NCI-H460 (cell line): ENCODE results near the gene TMEM33. TPM values are rescaled to one million over a fixed set of nuclear protein-coding genes. Genes with fewer than 3 reads are reported as not detected.

Source experiments
- DNase-seq: peaks from one replicate; pipeline ENCODE4 v3.0.0-alpha.2; 2016; ENCODE audit warnings: low read depth; ENCODE audit errors: extremely low read depth
- small RNA-seq, 2 experiments: library from RNA; depleted of rRNA; stranded (forward); fragments of <200 nt; gene quantifications; one replicate each; pipeline ENCODE3, GENCODE V24; 2014
- total RNA-seq: library from RNA; depleted of rRNA; stranded (reverse); fragments of >200 nt; shearing (Covaris generic); gene quantifications from 2 replicates; pipeline ENCODE4 v1.2.3, GENCODE V29; 2014; rRNA removed

TMEM33 gene
- total RNA-seq, 1 experiment from 2014 or later = 134 TPM

GRCh38 chr4:41992967-41993857 is 58.0 kb downstream of the TMEM33 start:
- DNase-seq = no peak

- DNase-seq = no peak
Observed at GRCh38 chr4:41994461-41994985, 59.3 kb downstream of the TMEM33 start.

GRCh38 chr4:41998019-41998418 is 62.8 kb downstream of the TMEM33 start:
- DNase-seq = no peak

GRCh38 chr4:41999321-41999720 is 64.1 kb downstream of the TMEM33 start:
- no peak for DNase-seq

DNA sequence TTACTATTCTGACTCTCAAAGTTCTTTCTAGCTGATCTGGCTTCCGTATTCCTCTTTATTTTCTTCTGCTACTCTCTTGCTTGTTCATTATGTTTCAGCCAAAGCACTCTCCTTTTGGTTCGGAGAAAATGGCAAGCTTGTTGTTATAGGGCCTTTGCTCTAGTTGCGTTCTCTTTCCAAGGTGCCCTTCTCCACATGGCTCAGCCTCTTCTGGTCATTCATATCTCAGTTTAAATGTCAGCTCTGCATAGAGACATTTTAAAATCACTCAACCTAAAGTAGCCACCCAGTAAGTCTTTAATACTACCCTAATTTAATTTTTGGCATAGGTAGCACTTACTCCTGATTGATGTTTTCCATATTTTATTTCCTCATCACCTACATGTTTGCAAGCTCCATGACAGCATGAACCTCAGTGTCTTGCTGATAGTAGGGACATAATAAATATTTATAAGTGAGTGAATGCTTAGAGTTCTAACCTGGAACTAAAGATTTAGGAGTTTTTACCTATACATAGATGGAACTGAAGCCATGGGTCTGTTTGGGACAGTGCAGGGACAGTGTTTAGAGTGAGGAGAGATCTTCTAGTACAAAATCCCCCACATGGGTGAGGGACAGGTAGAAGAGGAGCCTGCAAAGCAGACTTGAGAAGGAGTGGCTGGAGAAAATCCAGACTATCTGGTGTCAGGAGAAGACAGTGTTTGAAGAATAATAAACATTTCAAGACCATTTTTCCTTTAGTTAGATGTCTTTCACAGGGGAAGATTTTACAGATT is 73.0 kb downstream of the TMEM33 start:
- no peak for DNase-seq

Small RNA genes lying within 50 kb of the gene (small RNA-seq; reads per million reads assigned to genes)
- 0 reads per million in 2 experiments for gene AC108210.2

Other genes starting within 250 kb of the TMEM33 start
- gene PHOX2B, start 186.7 kb upstream of the TMEM33 start, total RNA-seq = not detected in 2 replicates
- gene DCAF4L1, start 46.3 kb downstream of the TMEM33 start, total RNA-seq = 0.40 and 0.50 TPM in 2 replicates
- 51.2 and 52.6 TPM in 2 replicates for gene SLC30A9, start 55.1 kb downstream of the TMEM33 start, total RNA-seq
- not detected in 2 replicates for gene BEND4, start 217.2 kb downstream of the TMEM33 start, total RNA-seq